ENCODE data around the gene PSMD6.

The PSMD6 gene

DNA sequence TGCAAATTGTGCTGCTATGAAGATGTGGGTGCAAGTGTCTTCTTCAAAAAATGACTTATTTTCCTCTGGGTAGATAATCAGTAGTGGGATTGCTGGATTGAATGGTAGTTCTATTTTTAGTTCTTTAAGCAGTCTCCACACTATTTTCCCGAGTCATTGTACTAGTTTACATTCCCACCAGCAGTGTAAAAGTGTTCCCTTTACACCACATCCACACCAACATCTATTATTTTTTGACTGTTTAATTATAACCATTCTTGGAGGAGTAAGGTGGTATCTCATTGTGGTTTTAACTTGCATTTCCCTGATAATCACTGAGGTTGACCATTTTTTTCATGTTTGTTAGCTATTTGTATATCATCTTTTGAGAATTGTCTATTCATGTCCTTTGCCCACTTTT lies 19.7 kb upstream of the PSMD6 start:
- Histone ChIP-seq H4K20me1 (ENCODE audit: low read depth, low read length) (no peaks in the 10 kb centered on the region), H3K79me2 (ENCODE audit: insufficient read depth, low read length) (no peaks in the 10 kb centered on the region), H3K36me3 (ENCODE audit: low read length) (no peaks in the 10 kb centered on the region), H3K4me2 (ENCODE audit: low read depth, low read length, poor library complexity, severe bottlenecking) (no peak overlapping the region), H3K9me3 (ENCODE audit: insufficient read depth, low read length) (no peaks in the 10 kb centered on the region), H3K27me3 (ENCODE audit: low read length) (no peaks in the 10 kb centered on the region), H3F3A (ENCODE audit: insufficient read depth) (no peaks in the 10 kb centered on the region), H3K9me2 (replicated peaks; ENCODE audit: insufficient read depth, low read length) (no peaks in the 10 kb centered on the region), H3K4me3 (ENCODE audit: insufficient read depth, low read length, poor library complexity, severe bottlenecking) (no peak overlapping the region), H2AFZ (ENCODE audit: low read depth, low read length, severe bottlenecking) (no peak overlapping the region), H3K27ac (ENCODE audit: low read depth, low read length) (no peak overlapping the region), H3K9ac (ENCODE audit: low read length) (no peak overlapping the region)
- TF ChIP-seq, protein P1, sequence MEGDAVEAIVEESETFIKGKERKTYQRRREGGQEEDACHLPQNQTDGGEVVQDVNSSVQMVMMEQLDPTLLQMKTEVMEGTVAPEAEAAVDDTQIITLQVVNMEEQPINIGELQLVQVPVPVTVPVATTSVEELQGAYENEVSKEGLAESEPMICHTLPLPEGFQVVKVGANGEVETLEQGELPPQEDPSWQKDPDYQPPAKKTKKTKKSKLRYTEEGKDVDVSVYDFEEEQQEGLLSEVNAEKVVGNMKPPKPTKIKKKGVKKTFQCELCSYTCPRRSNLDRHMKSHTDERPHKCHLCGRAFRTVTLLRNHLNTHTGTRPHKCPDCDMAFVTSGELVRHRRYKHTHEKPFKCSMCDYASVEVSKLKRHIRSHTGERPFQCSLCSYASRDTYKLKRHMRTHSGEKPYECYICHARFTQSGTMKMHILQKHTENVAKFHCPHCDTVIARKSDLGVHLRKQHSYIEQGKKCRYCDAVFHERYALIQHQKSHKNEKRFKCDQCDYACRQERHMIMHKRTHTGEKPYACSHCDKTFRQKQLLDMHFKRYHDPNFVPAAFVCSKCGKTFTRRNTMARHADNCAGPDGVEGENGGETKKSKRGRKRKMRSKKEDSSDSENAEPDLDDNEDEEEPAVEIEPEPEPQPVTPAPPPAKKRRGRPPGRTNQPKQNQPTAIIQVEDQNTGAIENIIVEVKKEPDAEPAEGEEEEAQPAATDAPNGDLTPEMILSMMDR (IDR thresholded peaks at IDR 0.05; ENCODE audit: insufficient read depth, low read length, poor library complexity, severe bottlenecking) = no peak
- TF ChIP-seq EZH2phosphoT487 (conservative IDR thresholded peaks at IDR 0.05; ENCODE audit: low read length) = no peak

DNA sequence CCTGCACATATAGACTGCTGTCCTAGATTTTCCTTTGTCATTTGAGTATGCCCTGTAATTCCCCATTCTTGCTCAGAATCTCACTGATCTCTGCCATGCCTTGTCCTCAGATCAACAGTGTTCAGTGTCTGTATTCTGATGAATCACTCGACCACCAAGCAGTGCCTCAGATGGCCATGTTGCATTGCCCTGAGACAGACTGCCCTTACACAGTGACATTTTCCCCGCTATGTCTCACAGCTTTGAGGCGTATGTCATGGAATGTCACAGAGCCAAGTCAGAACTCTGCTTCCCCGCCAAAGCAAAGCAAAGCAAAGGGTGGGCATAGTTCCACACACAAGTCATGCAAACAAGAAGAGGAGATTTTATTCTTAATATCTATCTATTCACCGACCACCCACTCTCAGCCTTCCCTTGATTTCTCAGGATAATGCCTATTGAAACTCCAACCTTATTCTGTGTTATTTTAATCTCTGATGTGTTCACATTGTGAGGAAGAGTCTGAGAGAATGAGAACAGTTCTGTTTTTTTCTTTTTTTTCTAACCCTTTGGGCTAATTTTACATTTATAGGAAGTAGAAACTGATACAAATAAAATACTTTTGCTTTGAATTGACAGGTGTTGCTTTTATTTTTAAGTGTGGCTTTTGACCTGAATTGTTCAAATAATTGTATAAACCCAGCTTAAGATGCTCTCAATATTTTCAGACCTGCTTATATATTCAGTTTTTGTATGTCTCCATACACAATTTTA lies 16.9 kb upstream of the PSMD6 start:
- Histone ChIP-seq H3K9me2 (replicated peaks; ENCODE audit: insufficient read depth, low read length) (no peaks in the 10 kb centered on the region), H2AFZ (ENCODE audit: low read depth, low read length, severe bottlenecking) (no peak overlapping the region), H3K9ac (ENCODE audit: low read length) (no peak overlapping the region), H4K20me1 (ENCODE audit: low read depth, low read length) (no peaks in the 10 kb centered on the region), H3F3A (ENCODE audit: insufficient read depth) (no peaks in the 10 kb centered on the region), H3K79me2 (ENCODE audit: insufficient read depth, low read length) (no peaks in the 10 kb centered on the region), H3K36me3 (ENCODE audit: low read length) (no peaks in the 10 kb centered on the region), H3K27ac (ENCODE audit: low read depth, low read length) (no peak overlapping the region), H3K4me3 (ENCODE audit: insufficient read depth, low read length, poor library complexity, severe bottlenecking) (no peak overlapping the region), H3K9me3 (ENCODE audit: insufficient read depth, low read length) (no peaks in the 10 kb centered on the region), H3K4me2 (ENCODE audit: low read depth, low read length, poor library complexity, severe bottlenecking) (no peak overlapping the region), H3K27me3 (ENCODE audit: low read length) (no peaks in the 10 kb centered on the region)
- TF ChIP-seq EZH2phosphoT487 (conservative IDR thresholded peaks at IDR 0.05; ENCODE audit: low read length) = no peak
- TF ChIP-seq, protein P1 (IDR thresholded peaks at IDR 0.05; ENCODE audit: insufficient read depth, low read length, poor library complexity, severe bottlenecking) = no peak

DNA sequence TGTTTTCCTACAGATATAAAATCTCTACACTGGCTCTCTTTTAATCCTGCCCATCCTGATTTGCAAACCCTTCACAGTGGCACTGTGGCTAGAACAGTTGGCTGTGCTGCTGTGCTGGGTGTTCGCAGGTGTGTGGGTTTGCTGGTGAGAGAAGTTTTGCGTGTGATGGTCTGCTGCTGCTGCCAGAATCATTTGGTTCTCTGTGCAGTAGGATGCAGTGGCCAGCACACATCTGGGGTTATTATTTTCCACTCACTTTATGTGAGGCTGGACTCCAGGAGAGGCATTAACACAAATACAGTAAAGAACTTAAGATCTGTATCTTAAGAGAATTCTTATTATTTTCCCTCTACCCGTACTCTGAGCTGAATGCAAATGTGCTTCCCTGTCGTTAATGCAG lies 16.0 kb upstream of the PSMD6 start:
- Histone ChIP-seq H3K9ac (ENCODE audit: low read length) (no peak overlapping the region), H3K9me2 (replicated peaks; ENCODE audit: insufficient read depth, low read length) (no peaks in the 10 kb centered on the region), H3F3A (ENCODE audit: insufficient read depth) (no peaks in the 10 kb centered on the region), H3K36me3 (ENCODE audit: low read length) (no peaks in the 10 kb centered on the region), H3K9me3 (ENCODE audit: insufficient read depth, low read length) (no peaks in the 10 kb centered on the region), H3K4me3 (ENCODE audit: insufficient read depth, low read length, poor library complexity, severe bottlenecking) (no peak overlapping the region), H3K27me3 (ENCODE audit: low read length) (no peaks in the 10 kb centered on the region), H3K4me2 (ENCODE audit: low read depth, low read length, poor library complexity, severe bottlenecking) (no peak overlapping the region), H3K79me2 (ENCODE audit: insufficient read depth, low read length) (no peaks in the 10 kb centered on the region), H2AFZ (ENCODE audit: low read depth, low read length, severe bottlenecking) (no peak overlapping the region), H3K27ac (ENCODE audit: low read depth, low read length) (no peak overlapping the region), H4K20me1 (ENCODE audit: low read depth, low read length) (no peaks in the 10 kb centered on the region)
- no peak for TF ChIP-seq EZH2phosphoT487 (conservative IDR thresholded peaks at IDR 0.05; ENCODE audit: low read length)
- TF ChIP-seq, protein P1 (IDR thresholded peaks at IDR 0.05; ENCODE audit: insufficient read depth, low read length, poor library complexity, severe bottlenecking) = no peak
